ENCODE measurements around the gene SATB1. TPM values are rescaled to one million over a fixed set of nuclear protein-coding genes. Genes with fewer than 3 reads are reported as not detected.

Gene SATB1
- total RNA-seq, 3 donors from 2014 or later (not counting 1 experiment from before 2014, with no cell fraction given): 137 to 162 (median 151) TPM

DNA sequence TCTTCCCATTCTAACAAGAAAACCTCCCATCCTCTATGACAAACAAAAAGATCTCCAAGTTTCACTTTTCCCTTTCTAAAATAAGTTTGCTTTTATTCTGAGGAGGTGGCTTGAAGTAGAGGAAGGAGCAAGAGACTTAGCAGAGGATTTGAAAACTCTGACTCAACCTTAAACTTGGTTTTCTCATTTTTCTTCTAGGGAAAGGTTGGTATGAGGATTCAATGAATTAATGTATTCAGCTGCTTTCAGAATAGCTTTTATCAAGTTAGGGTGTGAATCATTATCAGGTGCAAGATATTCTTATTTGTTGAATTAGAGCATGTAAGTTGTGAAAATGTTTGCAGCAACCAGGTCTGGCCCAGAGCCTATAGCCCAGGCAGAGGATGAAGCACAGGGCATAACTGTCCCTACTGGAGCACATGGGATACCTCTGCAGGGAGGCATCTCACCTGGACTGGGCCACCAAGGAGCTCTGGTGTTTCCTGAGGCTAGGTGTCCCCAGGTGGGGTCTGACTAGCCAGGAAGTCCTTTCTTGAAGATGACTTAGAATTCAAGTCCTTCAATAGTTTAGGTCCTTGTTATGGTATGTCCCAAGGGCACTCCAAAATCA lies 42.3 kb downstream of the SATB1 start:
- Histone ChIP-seq H3K4me3 (ENCODE audit: low read length) (no peak overlapping the region), H3K27me3 (ENCODE audit: control insufficient read depth, insufficient read depth, low read length) (no peaks in the 10 kb centered on the region), H3K36me3 (ENCODE audit: control insufficient read depth, insufficient read depth, low read length) (peaks cover 63% of the 10 kb centered on the region), H3K27ac (ENCODE audit: low read length) (no peak overlapping the region), H3K9me3 (ENCODE audit: control insufficient read depth, insufficient read depth, low read length) (no peaks in the 10 kb centered on the region), H3K4me1 (ENCODE audit: control insufficient read depth, insufficient read depth, low read length) (peaks cover 4% of the 10 kb centered on the region)
- ATAC-seq: no peak
- Mint-ChIP-seq H3K9me3 (no peaks in the 10 kb centered on the region), H3K4me3 (no peak overlapping the region), H3K27me3 (ENCODE audit: low read depth in 2 of 2) (no peaks in the 10 kb centered on the region), H3K4me1 (peaks cover 12 to 36% of the 10 kb centered on the region in 2 donors), H3K36me3 (no peaks in the 10 kb centered on the region), H3K27ac (peak overlapping the region in 1 of 2 donors; percentile 68)
- TF ChIP-seq, protein P1, sequence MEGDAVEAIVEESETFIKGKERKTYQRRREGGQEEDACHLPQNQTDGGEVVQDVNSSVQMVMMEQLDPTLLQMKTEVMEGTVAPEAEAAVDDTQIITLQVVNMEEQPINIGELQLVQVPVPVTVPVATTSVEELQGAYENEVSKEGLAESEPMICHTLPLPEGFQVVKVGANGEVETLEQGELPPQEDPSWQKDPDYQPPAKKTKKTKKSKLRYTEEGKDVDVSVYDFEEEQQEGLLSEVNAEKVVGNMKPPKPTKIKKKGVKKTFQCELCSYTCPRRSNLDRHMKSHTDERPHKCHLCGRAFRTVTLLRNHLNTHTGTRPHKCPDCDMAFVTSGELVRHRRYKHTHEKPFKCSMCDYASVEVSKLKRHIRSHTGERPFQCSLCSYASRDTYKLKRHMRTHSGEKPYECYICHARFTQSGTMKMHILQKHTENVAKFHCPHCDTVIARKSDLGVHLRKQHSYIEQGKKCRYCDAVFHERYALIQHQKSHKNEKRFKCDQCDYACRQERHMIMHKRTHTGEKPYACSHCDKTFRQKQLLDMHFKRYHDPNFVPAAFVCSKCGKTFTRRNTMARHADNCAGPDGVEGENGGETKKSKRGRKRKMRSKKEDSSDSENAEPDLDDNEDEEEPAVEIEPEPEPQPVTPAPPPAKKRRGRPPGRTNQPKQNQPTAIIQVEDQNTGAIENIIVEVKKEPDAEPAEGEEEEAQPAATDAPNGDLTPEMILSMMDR (IDR thresholded peaks at IDR 0.05): no peak
- intact Hi-C loops (cut with micrococcal nuclease): no loop called here
- no peak for DNase-seq

DNA sequence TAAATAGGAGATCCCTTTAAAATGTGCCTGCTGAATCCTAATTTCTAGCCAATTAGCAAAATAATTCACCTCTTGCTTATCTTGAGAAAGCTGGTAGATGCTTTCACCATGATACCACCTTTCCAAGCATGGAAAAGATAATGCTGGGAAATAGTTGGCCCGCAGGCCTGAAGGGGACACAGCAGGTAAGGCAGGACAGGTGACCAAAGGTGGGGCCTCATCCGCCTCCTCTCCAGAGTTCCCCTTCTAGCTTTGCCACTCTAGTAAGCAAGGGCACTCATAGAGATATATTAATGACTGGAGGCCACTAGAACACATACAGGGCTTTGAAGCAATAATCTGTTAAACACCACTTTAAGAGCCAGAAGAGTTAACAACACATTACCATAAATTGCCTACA lies 45.5 kb downstream of the SATB1 start:
- H3K27ac Mint-ChIP-seq: peak overlapping the region in 1 of 2 donors; percentile 24
- H3K9me3 ChIP-seq (ENCODE audit: control insufficient read depth, insufficient read depth, low read length): no peaks in the 10 kb centered on the region
- no peak overlapping the region for H3K27ac ChIP-seq (ENCODE audit: low read length)
- H3K27me3 Mint-ChIP-seq (ENCODE audit: low read depth in 2 of 2): no peaks in the 10 kb centered on the region
- H3K36me3 ChIP-seq (ENCODE audit: control insufficient read depth, insufficient read depth, low read length): peaks cover 70% of the 10 kb centered on the region
- no peak for DNase-seq
- H3K4me3 Mint-ChIP-seq: no peak overlapping the region
- H3K9me3 Mint-ChIP-seq: no peaks in the 10 kb centered on the region
- WGBS (ENCODE audit: insufficient coverage): 96% methylated on average over 2 of the region's 2 CpGs
- no peak for ATAC-seq
- TF ChIP-seq, protein P1 (IDR thresholded peaks at IDR 0.05): no peak
- H3K36me3 Mint-ChIP-seq: peaks cover 20% of the 10 kb centered on the region
- intact Hi-C loops (cut with micrococcal nuclease): no loop called here
- no peaks in the 10 kb centered on the region for H3K27me3 ChIP-seq (ENCODE audit: control insufficient read depth, insufficient read depth, low read length)
- peaks cover 4% of the 10 kb centered on the region for H3K4me1 ChIP-seq (ENCODE audit: control insufficient read depth, insufficient read depth, low read length)
- H3K4me1 Mint-ChIP-seq: peaks cover 31 to 46% of the 10 kb centered on the region in 2 donors
- H3K4me3 ChIP-seq (ENCODE audit: low read length): no peak overlapping the region

DNA sequence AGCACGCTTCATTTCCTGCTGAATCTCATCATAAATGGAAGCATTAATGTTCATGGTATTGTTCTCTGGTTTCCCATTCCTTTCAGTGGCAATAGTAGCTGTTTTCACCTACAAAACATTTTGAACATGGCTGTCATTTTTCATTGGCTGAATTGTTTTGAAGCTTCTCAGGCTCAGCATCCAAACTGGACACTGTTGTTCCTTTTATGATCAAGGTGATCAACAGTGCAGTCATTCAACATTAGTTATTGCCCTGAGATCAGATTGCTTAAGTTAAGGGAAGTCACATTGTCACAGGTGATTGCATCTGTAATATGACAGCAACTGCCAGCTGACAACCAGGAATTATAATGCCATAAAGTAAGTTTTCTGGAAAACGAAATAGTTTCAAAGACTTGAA lies 46.9 kb downstream of the SATB1 start:
- DNase-seq (no peak), ATAC-seq (no peak)
- Histone ChIP-seq H3K27me3 (ENCODE audit: control insufficient read depth, insufficient read depth, low read length) (no peaks in the 10 kb centered on the region), H3K4me3 (ENCODE audit: low read length) (no peak overlapping the region), H3K9me3 (ENCODE audit: control insufficient read depth, insufficient read depth, low read length) (no peaks in the 10 kb centered on the region), H3K27ac (ENCODE audit: low read length) (no peak overlapping the region), H3K36me3 (ENCODE audit: control insufficient read depth, insufficient read depth, low read length) (peaks cover 68% of the 10 kb centered on the region), H3K4me1 (ENCODE audit: control insufficient read depth, insufficient read depth, low read length) (peaks cover 3% of the 10 kb centered on the region)
- Mint-ChIP-seq H3K27me3 (ENCODE audit: low read depth in 2 of 2) (no peaks in the 10 kb centered on the region), H3K4me3 (no peak overlapping the region), H3K9me3 (no peaks in the 10 kb centered on the region), H3K27ac (no peak overlapping the region), H3K4me1 (peaks cover 38 to 57% of the 10 kb centered on the region in 2 donors), H3K36me3 (peaks cover 26% of the 10 kb centered on the region)
- 85% methylated on average over 2 of the region's 2 CpGs for WGBS (ENCODE audit: insufficient coverage)
- intact Hi-C loops (cut with micrococcal nuclease): no loop called here
- TF ChIP-seq, protein P1 (IDR thresholded peaks at IDR 0.05): no peak

DNA sequence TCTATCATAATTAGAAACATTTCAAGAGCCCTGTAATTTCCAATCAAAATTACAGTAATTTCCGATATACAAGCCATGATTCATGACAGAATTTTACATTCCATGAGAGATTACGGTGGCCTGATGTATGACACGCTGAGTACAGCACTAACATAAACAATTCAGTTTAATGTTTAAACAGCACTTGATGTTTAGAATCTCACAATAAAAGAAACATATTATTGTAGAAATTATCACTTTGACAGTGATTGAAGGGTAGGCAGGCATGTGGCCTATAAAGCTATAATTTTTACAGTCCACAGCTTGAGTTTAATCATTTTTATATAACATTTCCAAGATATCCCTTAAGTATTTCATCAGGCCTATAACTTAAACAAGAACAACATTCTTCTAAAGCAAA lies 48.5 kb downstream of the SATB1 start:
- TF ChIP-seq, protein P1 (IDR thresholded peaks at IDR 0.05): no peak
- H3K27me3 Mint-ChIP-seq (ENCODE audit: low read depth in 2 of 2): no peaks in the 10 kb centered on the region
- peaks cover 64% of the 10 kb centered on the region for H3K36me3 ChIP-seq (ENCODE audit: control insufficient read depth, insufficient read depth, low read length)
- intact Hi-C loops (cut with micrococcal nuclease): no loop called here
- no peak overlapping the region for H3K4me3 ChIP-seq (ENCODE audit: low read length)
- H3K36me3 Mint-ChIP-seq: peaks cover 26% of the 10 kb centered on the region
- DNase-seq (no peak), ATAC-seq (no peak)
- H3K9me3 Mint-ChIP-seq: no peaks in the 10 kb centered on the region
- no peak overlapping the region for H3K4me3 Mint-ChIP-seq
- H3K27ac ChIP-seq (ENCODE audit: low read length): no peak overlapping the region
- H3K27me3 ChIP-seq (ENCODE audit: control insufficient read depth, insufficient read depth, low read length): no peaks in the 10 kb centered on the region
- no peaks in the 10 kb centered on the region for H3K9me3 ChIP-seq (ENCODE audit: control insufficient read depth, insufficient read depth, low read length)
- H3K4me1 Mint-ChIP-seq: peaks cover 37 to 63% of the 10 kb centered on the region in 2 donors
- no peak overlapping the region for H3K27ac Mint-ChIP-seq
- H3K4me1 ChIP-seq (ENCODE audit: control insufficient read depth, insufficient read depth, low read length): peaks cover 4% of the 10 kb centered on the region
- 100% methylated on average over 3 of the region's 3 CpGs for WGBS (ENCODE audit: insufficient coverage)
